HG03135 (cell line): ENCODE data around the gene FMN2.
"Not testable (repeated sequence)": the region's sequence is repeated elsewhere in the genome, so short reads cannot be mapped to it uniquely, and the experiment has no call there.

ENCODE experiments used
- ATAC-seq: cut with Tn5 transposase; IDR thresholded peaks from one replicate; pipeline ENCODE4 v1.9.1; 2021; ENCODE audit warnings: mild to moderate bottlenecking, moderate library complexity; ENCODE audit not compliant: unreplicated experiment

The FMN2 gene

GRCh38 chr1:240409615-240410014 is 317.9 kb downstream of the FMN2 start:
- ATAC-seq = no peak

DNA sequence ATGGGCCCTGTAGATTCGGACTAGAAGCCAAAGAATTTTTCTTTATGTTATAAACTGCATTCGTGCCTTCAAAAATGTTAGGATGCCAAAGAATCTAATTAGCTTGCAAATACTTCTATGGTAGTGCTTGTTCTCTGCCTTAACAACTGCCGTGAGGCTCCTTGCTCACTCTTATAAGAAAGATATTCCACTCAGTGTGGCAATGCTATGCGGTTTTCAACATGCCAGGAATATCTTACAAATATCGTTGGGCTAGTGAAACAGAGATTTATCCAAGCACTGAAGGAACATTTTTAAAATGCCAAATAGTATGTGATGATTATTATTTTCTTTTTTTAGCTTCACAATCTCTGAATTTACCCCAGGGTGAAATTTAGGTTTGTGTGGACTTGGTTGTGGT is 322.0 kb downstream of the FMN2 start:
- ATAC-seq = no peak

GRCh38 chr1:240414237-240414636 is 322.6 kb downstream of the FMN2 start:
- ATAC-seq = no peak

DNA sequence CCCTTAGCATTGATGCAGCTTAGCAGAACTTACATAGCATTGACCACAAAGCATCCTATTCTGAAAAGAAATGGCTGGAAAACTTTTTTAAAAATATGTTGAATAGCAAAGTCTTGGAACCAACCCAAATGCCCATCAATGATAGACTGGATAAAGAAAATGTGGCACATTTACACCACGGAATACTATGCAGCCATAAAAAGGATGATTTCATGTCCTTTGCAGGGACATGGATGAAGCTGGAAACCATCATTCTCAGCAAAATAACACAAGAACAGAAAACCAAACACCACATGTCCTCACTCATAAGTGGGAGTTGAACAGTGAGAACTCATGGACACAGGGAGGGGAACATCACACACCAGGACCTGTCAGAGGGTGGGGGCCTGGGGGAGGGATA is 323.3 kb downstream of the FMN2 start:
- not testable (repeated sequence) for ATAC-seq

- ATAC-seq = no peak
Observed at GRCh38 chr1:240415532-240415931, 323.8 kb downstream of the FMN2 start.

GRCh38 chr1:240417317-240417716 is 325.6 kb downstream of the FMN2 start:
- no peak for ATAC-seq

GRCh38 chr1:240420766-240421165 is 329.1 kb downstream of the FMN2 start:
- no peak for ATAC-seq

DNA sequence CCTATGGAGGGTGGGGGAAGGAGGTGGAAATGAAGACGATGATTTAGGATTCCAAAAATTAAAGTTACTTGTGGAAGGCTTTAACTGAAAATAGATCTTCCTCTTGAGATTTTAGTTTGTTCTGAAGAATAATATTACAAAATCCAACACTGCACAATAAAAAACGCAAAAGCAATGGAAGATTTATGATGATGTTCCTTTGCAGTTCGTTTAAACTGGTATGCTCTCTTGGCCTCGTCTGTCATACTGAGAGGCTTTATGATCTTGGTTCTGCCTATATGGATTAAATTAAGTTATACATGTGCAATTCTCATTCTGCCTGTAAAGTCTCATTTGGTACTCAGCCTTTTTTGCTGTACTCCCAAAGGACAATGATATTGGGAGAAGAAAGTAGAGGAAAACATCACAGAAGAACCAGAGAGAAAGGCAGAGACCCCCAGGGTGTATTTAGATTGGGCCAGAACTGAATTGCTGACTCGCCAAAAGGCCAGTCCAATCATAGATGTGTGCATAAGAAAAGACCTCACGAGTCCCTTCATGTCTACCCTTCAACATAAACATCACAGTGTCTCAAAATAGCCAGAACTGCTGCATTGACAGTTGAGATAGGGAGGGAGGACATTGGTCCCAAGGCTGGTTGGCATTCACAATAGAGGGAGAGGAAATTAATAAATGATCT is 331.7 kb downstream of the FMN2 start:
- ATAC-seq = no peak

DNA sequence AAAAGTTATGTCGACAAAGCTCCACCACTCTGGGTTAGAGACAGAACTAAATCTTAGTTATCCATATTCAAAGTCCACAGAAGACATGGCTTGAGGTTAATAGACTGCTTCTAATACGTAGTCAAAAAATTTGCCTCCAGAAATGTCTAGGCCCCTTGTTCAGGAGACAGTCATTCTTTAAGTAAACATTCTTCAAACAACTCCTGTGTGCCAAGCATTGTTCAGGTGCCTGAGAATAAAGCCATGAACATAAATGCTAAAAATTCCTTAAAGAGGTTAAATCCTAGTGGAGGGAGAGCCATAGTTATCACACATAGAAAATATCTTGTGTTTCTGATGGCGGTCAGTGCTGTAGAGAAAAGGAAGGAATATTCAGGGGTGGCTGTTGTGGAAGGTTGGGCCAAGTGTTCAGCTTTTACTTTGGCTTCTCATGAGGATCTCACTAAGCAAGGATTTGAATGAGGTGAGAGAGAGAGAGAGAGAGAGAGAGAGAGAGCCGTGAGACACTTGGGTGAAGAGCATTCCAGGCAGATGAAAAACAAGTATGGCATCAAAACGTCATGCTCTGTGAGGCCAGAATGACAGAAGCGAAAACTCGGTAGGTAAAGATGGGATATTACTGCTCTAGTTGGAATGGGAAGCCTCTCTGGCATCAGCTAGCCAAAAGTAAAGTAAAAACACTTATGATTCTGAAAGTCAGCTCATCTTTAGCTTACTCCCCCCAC is 333.2 kb downstream of the FMN2 start:
- ATAC-seq = no peak

- ATAC-seq = no peak
Observed at GRCh38 chr1:240426051-240426450, 334.4 kb downstream of the FMN2 start.

GRCh38 chr1:240435996-240436566 is 344.4 kb downstream of the FMN2 start:
- ATAC-seq = no peak

GRCh38 chr1:240441669-240442068 is 350.0 kb downstream of the FMN2 start:
- no peak for ATAC-seq

DNA sequence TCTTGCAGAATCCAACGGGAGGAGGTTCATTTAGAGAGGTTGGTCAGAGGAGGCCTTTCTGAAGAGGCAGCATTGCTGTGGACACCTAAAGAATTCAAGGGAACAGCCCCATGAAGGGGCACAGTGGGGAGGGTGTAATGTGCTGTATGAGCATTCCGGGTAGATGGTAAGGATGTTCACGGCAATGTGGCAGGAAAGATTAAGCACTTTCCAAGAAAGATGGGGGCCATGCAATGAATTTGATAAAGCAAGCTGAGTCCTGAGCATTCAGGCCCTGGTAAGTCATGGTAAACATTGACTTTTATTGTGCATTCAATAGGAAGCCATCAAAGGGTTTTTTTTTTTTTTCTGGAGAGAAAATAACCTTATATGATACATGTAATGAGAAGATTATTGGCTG is 353.7 kb downstream of the FMN2 start:
- ATAC-seq = no peak

GRCh38 chr1:240455228-240455821 is 363.6 kb downstream of the FMN2 start:
- ATAC-seq = no peak

DNA sequence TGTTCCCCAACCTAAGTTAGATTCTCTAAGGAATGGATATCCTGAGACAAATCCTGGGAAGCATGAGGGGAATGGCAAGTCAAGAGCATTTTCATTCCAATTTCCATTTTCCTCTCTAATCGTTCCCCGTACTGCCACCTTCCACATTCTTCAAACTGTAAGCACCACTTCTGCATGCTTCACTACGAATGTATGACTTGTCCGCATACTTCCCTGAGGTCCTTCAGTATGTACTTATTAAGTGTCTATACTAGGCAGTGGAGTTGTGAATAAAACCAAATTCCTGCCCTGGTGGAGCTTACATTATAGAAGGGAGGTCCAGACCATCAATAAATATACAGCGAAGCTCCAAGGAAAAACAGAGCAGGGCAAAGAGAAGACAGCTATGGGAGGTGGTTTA is 365.5 kb downstream of the FMN2 start:
- ATAC-seq = no peak

DNA sequence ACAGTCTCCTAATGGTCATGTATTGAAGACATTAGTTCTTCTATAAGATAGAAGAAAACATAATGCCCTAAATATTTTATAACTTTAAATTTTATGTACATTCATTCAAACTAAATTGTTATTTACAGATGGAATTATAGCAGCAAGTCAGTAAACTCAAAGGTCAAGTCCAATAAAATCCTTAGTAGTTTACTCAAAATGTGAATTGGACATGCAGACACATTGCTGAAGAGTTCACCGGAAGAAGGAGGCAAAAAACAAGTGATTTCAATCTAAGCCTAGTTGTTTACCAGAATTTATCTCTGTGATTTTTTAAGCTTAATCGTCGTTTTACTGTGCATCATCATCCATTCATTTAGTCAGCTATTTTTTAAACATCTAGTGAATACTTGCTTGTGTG is 370.6 kb downstream of the FMN2 start:
- no peak for ATAC-seq

DNA sequence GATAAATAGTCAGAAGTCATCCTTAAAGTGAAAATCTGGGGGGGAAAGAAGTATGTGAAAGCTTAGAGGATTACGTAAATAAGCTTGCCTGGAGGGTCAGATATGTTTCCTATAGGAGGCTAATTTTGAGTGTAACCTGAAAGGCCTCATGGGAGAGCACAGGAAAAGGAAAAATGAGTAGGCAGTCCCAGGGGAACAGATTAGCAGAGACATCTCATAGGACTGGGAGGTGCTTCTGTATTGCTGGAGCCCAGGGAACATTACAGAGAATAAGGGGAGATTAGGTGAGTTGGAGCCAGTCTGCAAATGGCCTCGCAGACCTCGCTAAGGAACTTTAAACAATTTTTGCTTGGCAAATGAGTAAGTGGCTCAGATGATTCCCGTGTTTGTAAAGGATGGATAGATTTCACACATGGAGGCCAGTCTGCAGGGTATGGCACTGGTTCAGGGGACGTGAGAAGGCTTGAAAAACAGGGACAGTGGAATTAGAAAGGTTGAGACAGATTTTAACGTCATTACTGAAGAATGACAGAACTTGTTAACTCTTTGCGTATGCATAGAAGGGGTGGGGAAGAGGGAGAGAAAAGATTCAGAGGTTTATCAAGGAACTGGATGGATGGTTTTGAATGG is 371.2 kb downstream of the FMN2 start:
- ATAC-seq = no peak

DNA sequence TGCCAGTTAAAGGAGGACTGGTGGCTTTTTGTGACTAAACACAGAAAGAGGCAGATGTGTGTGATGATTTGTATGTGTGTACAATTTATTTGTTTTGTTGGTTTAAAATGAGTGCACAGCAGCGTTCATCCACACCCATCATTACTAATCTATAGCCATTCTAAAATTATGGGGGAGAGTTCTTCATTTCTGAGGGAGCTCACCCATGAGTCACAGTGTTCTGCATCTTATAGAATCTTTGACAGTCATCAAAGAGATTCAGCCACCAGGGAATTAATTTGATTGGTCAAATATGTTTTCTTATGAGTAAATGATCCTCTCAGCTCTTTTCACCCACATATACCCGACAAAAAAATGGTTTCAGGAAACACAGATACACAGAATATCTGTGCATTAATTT is 372.4 kb downstream of the FMN2 start:
- ATAC-seq = no peak

GRCh38 chr1:240465531-240465940 is 373.9 kb downstream of the FMN2 start:
- ATAC-seq = no peak

DNA sequence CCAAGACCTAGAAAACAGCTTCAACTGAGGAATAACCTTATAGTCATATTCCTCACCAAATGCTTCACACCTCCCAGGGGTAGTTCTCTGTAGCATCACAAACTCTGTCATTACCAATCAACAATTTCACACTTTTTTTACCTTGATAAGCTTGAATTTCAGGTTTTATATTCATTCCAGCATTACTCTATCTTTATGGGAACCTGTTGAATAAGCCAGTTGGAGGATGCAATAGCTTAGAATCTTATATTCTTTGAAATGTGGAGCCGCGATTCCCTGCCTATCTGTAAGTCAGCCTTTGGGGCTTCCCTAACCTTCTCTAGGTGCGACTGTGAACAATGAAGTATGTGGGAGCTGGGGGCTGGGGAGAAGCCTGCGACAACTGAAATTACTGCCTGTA is 374.8 kb downstream of the FMN2 start:
- no peak for ATAC-seq

DNA sequence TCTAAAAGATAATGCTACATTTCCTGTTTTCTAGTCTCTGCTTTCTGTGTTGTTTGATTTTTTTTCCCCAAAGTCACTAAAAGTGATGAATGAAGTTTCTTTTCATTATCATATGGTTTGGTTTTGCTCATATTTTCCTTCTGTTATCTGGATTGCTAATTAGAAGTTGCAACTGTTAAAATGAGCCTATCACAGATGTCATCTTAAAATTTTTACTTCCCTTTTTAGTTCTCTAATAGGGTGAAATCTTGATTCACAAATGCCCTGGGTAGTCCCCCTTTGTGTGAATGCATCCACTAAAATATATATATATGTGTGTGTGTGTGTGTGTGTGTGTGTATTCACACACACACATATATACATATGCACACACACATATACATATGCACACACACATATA is 376.2 kb downstream of the FMN2 start:
- ATAC-seq = no peak
